Astrocyte (in vitro differentiated cells and primary cell): ENCODE measurements around the gene USP47. TPM values are rescaled to one million over a fixed set of nuclear protein-coding genes. Genes with fewer than 3 reads are reported as not detected.

Experiments used
- DNase-seq: peaks from one replicate; pipeline ENCODE4 v3.0.0-alpha.2; 2010; ENCODE audit warnings: low read depth
- FAIRE-seq: peaks from 2 replicates; lab custom pipeline; 2011; peaks lifted over from hg19 to GRCh38; lab: Jason Lieb, UNC
- H2AFZ ChIP-seq: 2 replicates; pipeline ENCODE4 v1.6.0; 2012; ENCODE audit warnings: low read depth, low read length, inconsistent platforms
- H3K27ac ChIP-seq: 2 replicates; pipeline ENCODE4 v1.5.1; 2011; ENCODE audit warnings: low read depth, low read length, inconsistent platforms
- H3K27me3 ChIP-seq: 2 replicates; pipeline ENCODE4 v1.6.0; 2011; ENCODE audit warnings: low read length, inconsistent platforms; ENCODE audit not compliant: insufficient read depth
- H3K36me3 ChIP-seq: 2 replicates; pipeline ENCODE4 v1.5.1; 2011; ENCODE audit warnings: low read length, inconsistent platforms; ENCODE audit not compliant: insufficient read depth
- H3K4me1 ChIP-seq: 2 replicates; pipeline ENCODE4 v1.5.1; 2011; ENCODE audit warnings: low read length, inconsistent platforms; ENCODE audit not compliant: insufficient read depth
- H3K4me2 ChIP-seq: 2 replicates; pipeline ENCODE4 v1.6.0; 2012; ENCODE audit warnings: low read length, inconsistent platforms
- H3K4me3 ChIP-seq: 2 replicates; pipeline ENCODE4 v1.5.1; 2011; ENCODE audit warnings: low read depth, mild to moderate bottlenecking, low read length, inconsistent platforms; ENCODE audit not compliant: insufficient read depth
- H3K79me2 ChIP-seq: 2 replicates; pipeline ENCODE4 v1.6.0; 2012; ENCODE audit warnings: mild to moderate bottlenecking, low read length, inconsistent platforms; ENCODE audit not compliant: insufficient read depth
- H3K9ac ChIP-seq: 2 replicates; pipeline ENCODE4 v1.6.0; 2012; ENCODE audit warnings: mild to moderate bottlenecking, low read length, inconsistent platforms
- H3K9me3 ChIP-seq: 2 replicates; pipeline ENCODE4 v1.5.1; 2012; ENCODE audit warnings: low read depth, mild to moderate bottlenecking, low read length, inconsistent platforms; ENCODE audit not compliant: insufficient read depth
- H4K20me1 ChIP-seq: 2 replicates; pipeline ENCODE4 v1.6.0; 2012; ENCODE audit warnings: low read length, inconsistent platforms; ENCODE audit not compliant: insufficient read depth
- H3K27ac Mint-ChIP-seq: one replicate; pipeline ENCODE4 v1.8.0; 2021; ENCODE audit warnings: mild to moderate bottlenecking, mixed read lengths; ENCODE audit not compliant: unreplicated experiment
- H3K27me3 Mint-ChIP-seq: one replicate; pipeline ENCODE4 v1.8.0; 2021; ENCODE audit warnings: low read depth, mixed read lengths; ENCODE audit not compliant: unreplicated experiment
- H3K36me3 Mint-ChIP-seq: one replicate; pipeline ENCODE4 v1.8.0; 2021; ENCODE audit warnings: low read depth, mixed read lengths; ENCODE audit not compliant: unreplicated experiment
- H3K4me1 Mint-ChIP-seq: one replicate; pipeline ENCODE4 v1.8.0; 2021; ENCODE audit warnings: low read depth, mixed read lengths; ENCODE audit not compliant: unreplicated experiment
- H3K4me3 Mint-ChIP-seq: one replicate; pipeline ENCODE4 v1.8.0; 2021; ENCODE audit warnings: mild to moderate bottlenecking, moderate library complexity, mixed read lengths; ENCODE audit not compliant: unreplicated experiment
- H3K9me3 Mint-ChIP-seq: one replicate; pipeline ENCODE4 v1.8.0; 2021; ENCODE audit warnings: mild to moderate bottlenecking, mixed read lengths; ENCODE audit not compliant: unreplicated experiment
- EZH2 ChIP-seq: IDR thresholded peaks from 2 replicates; pipeline ENCODE4 v1.6.1; 2012; ENCODE audit warnings: mild to moderate bottlenecking, low read length, inconsistent platforms; ENCODE audit not compliant: insufficient read depth
- total RNA-seq: library from RNA; stranded (reverse); gene quantifications from 2 replicates; pipeline ENCODE4 v1.2.1, GENCODE V29; 2021
- TF ChIP-seq, protein P1 (sequence below): IDR thresholded peaks from 2 replicates; pipeline ENCODE4 v1.5.1; 2011; ENCODE audit warnings: low read depth, mild to moderate bottlenecking, inconsistent platforms, low read length, moderate library complexity; ENCODE audit not compliant: insufficient read depth

USP47 gene
- total RNA-seq, 1 donor from 2014 or later: 49.5 TPM

DNA sequence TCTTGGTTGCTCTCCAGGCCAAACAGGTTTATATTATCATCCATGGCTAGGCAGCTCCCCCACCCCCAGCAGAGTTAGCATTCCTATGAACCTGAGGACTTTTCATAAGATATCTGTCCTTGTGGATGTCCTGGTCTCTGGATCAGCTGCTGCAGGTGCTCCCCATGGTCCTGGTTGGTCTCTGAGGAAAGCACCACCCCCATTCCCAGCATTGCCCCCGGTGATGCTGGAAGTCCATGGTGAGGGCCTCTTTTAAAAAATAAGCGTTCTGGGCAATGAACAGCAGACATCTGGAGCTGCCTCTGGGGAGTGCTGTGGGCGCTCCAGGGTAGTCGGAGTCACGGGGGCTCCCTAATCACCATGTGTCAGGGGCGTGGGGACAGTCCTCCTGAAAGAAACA, 140.1 kb downstream of the USP47 start:
- no peak overlapping the region for H3K27ac Mint-ChIP-seq
- no peaks in the 10 kb centered on the region for H3K27me3 Mint-ChIP-seq
- H3K36me3 Mint-ChIP-seq: peaks cover 39% of the 10 kb centered on the region
- Histone ChIP-seq H3K36me3 (no peaks in the 10 kb centered on the region), H3K4me1 (peaks cover 70% of the 10 kb centered on the region), H3K9me3 (peaks cover 7% of the 10 kb centered on the region), H4K20me1 (no peaks in the 10 kb centered on the region), H3K4me3 (no peak overlapping the region), H3K4me2 (no peak overlapping the region), H3K79me2 (peaks cover 10% of the 10 kb centered on the region), H3K27me3 (no peaks in the 10 kb centered on the region), H3K9ac (no peak overlapping the region), H2AFZ (no peak overlapping the region), H3K27ac (no peak overlapping the region)
- peaks cover 62% of the 10 kb centered on the region for H3K4me1 Mint-ChIP-seq
- TF ChIP-seq, protein P1, sequence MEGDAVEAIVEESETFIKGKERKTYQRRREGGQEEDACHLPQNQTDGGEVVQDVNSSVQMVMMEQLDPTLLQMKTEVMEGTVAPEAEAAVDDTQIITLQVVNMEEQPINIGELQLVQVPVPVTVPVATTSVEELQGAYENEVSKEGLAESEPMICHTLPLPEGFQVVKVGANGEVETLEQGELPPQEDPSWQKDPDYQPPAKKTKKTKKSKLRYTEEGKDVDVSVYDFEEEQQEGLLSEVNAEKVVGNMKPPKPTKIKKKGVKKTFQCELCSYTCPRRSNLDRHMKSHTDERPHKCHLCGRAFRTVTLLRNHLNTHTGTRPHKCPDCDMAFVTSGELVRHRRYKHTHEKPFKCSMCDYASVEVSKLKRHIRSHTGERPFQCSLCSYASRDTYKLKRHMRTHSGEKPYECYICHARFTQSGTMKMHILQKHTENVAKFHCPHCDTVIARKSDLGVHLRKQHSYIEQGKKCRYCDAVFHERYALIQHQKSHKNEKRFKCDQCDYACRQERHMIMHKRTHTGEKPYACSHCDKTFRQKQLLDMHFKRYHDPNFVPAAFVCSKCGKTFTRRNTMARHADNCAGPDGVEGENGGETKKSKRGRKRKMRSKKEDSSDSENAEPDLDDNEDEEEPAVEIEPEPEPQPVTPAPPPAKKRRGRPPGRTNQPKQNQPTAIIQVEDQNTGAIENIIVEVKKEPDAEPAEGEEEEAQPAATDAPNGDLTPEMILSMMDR: no peak
- no peak for TF ChIP-seq EZH2
- H3K9me3 Mint-ChIP-seq: peaks cover 4% of the 10 kb centered on the region
- DNase-seq (no peak), FAIRE-seq (no peak)
- no peak overlapping the region for H3K4me3 Mint-ChIP-seq

DNA sequence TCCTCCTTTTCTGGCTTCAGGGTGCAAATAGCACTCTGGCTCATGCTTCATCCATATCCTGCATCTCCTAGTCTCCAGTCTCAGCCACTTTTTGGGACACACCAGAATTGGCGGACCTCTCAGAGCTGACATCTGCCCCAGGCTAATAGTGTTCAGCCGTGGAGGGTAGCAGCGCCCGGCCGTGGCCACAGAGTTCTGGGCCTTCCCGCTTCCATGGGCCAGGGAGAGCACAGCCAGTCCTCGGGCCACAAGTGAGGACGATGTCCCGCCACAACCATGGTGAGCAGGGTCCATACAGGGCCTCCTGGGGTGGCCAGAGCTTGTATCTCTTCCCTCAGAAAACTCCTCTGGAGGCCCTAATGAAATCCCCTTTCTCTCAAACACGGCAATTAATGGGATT, 140.7 kb downstream of the USP47 start:
- H3K9me3 Mint-ChIP-seq: peaks cover 4% of the 10 kb centered on the region
- H4K20me1 ChIP-seq: no peaks in the 10 kb centered on the region
- DNase-seq (no peak), FAIRE-seq (no peak)
- H3K4me2 ChIP-seq: no peak overlapping the region
- no peaks in the 10 kb centered on the region for H3K27me3 ChIP-seq
- H3K79me2 ChIP-seq: peaks cover 10% of the 10 kb centered on the region
- H3K27me3 Mint-ChIP-seq: no peaks in the 10 kb centered on the region
- H3K4me1 Mint-ChIP-seq: peaks cover 58% of the 10 kb centered on the region
- H2AFZ ChIP-seq: no peak overlapping the region
- peaks cover 7% of the 10 kb centered on the region for H3K9me3 ChIP-seq
- TF ChIP-seq, protein P1: no peak
- TF ChIP-seq EZH2: no peak
- no peak overlapping the region for H3K27ac Mint-ChIP-seq
- peaks cover 38% of the 10 kb centered on the region for H3K36me3 Mint-ChIP-seq
- H3K27ac ChIP-seq: peak overlapping the region; percentile 25
- no peak overlapping the region for H3K4me3 Mint-ChIP-seq
- peak overlapping the region; percentile 12 for H3K9ac ChIP-seq
- no peak overlapping the region for H3K4me3 ChIP-seq
- no peaks in the 10 kb centered on the region for H3K36me3 ChIP-seq
- H3K4me1 ChIP-seq: peaks cover 70% of the 10 kb centered on the region

DNA sequence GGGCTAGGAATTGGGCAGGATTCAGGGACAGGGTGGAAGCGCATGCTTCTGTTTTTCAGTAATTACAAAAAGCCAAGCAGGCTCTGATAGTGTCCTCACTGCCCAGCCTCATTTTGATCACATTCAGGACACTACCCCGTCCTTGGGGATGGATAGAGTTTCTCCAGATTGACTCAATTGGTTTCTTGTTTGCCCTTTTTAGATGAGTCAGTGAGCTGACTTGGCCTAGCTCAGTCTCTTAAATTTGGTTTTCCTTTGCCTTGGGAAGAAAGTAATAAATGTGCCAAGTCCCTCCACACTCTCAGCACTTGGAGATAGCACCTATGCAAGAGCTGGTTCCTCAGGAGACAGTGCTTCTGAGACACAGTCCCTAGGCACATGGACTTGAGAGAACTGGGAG, 141.2 kb downstream of the USP47 start:
- Mint-ChIP-seq H3K27ac (peak overlapping the region; percentile 34), H3K9me3 (peaks cover 4% of the 10 kb centered on the region), H3K36me3 (peaks cover 41% of the 10 kb centered on the region), H3K4me3 (no peak overlapping the region), H3K27me3 (no peaks in the 10 kb centered on the region), H3K4me1 (peaks cover 58% of the 10 kb centered on the region)
- H3K4me3 ChIP-seq: no peak overlapping the region
- H3K36me3 ChIP-seq: no peaks in the 10 kb centered on the region
- H2AFZ ChIP-seq: no peak overlapping the region
- H4K20me1 ChIP-seq: no peaks in the 10 kb centered on the region
- DNase-seq (peak; percentile 59), FAIRE-seq (peak; percentile 29)
- H3K9ac ChIP-seq: peak overlapping the region; percentile 12
- TF ChIP-seq, protein P1: no peak
- no peak for TF ChIP-seq EZH2
- H3K79me2 ChIP-seq: peaks cover 10% of the 10 kb centered on the region
- H3K27ac ChIP-seq: peak overlapping the region; percentile 25
- peaks cover 70% of the 10 kb centered on the region for H3K4me1 ChIP-seq
- H3K27me3 ChIP-seq: no peaks in the 10 kb centered on the region
- peak overlapping the region; percentile 21 for H3K4me2 ChIP-seq
- peaks cover 7% of the 10 kb centered on the region for H3K9me3 ChIP-seq
